Muscle layer of colon (tissue), 2 donors: Measurements from ENCODE around the gene LCE3D.
"Not testable (repeated sequence)": the region's sequence is repeated elsewhere in the genome, so short reads cannot be mapped to it uniquely, and the experiment has no call there.

Experiments used
- H3K27ac ChIP-seq: one replicate; pipeline ENCODE4 v1.7.0; 2013; ENCODE audit warnings: low read depth, mild to moderate bottlenecking, low read length, moderate library complexity
- H3K27me3 ChIP-seq, 2 donors: one replicate each; pipeline ENCODE4 v1.7.0; 2013; ENCODE audit warnings: low read length in 2 of 2, mild to moderate bottlenecking in 2 of 2; ENCODE audit not compliant: insufficient read depth in 2 of 2, control insufficient read depth in 1 of 2
- H3K36me3 ChIP-seq: one replicate; pipeline ENCODE4 v1.7.0; 2013; ENCODE audit warnings: mild to moderate bottlenecking, low read length; ENCODE audit not compliant: insufficient read depth
- H3K4me1 ChIP-seq: one replicate; pipeline ENCODE4 v1.7.0; 2013; ENCODE audit warnings: mild to moderate bottlenecking, low read length; ENCODE audit not compliant: insufficient read depth
- H3K4me3 ChIP-seq, 2 donors: one replicate each; pipeline ENCODE4 v1.7.0; 2013; ENCODE audit warnings: low read length in 2 of 2, low read depth in 1 of 2, mild to moderate bottlenecking in 1 of 2, moderate library complexity in 1 of 2
- H3K9ac ChIP-seq: one replicate; pipeline ENCODE4 v1.7.0; 2013; ENCODE audit warnings: low read length
- H3K9me3 ChIP-seq: one replicate; pipeline ENCODE4 v1.7.0; 2013; ENCODE audit warnings: mild to moderate bottlenecking, low read length
- donor health status: abdominal sarcoma.
- donor health status: Adenocarcinoma of cecum.

The LCE3D gene

GRCh38 chr1:152580433-152580832, at the start of gene LCE3D:
Gene LCE3D (minus strand): TSS chr1:152580516. CDS start chr1:152579936, 580 bp downstream.
- Histone ChIP-seq H3K9ac (no peak within 1 kb of the TSS), H3K27me3 (no peaks in the 10 kb centered on the region), H3K9me3 (no peaks in the 10 kb centered on the region), H3K4me3 (no peak within 1 kb of the TSS), H3K4me1 (no peaks in the 10 kb centered on the region), H3K27ac (no peak within 1 kb of the TSS), H3K36me3 (no peaks in the 10 kb centered on the region)

GRCh38 chr1:152626744-152627143, 46.4 kb upstream of the LCE3D start:
- Histone ChIP-seq H3K27me3 (no peaks in the 10 kb centered on the region), H3K27ac (no peak overlapping the region)

GRCh38 chr1:152623203-152623844, 43.0 kb upstream of the LCE3D start:
- Histone ChIP-seq H3K27ac (no peak overlapping the region), H3K9me3 (no peaks in the 10 kb centered on the region), H3K9ac (no peak overlapping the region), H3K4me3 (no peak overlapping the region), H3K36me3 (no peaks in the 10 kb centered on the region), H3K4me1 (no peaks in the 10 kb centered on the region), H3K27me3 (no peaks in the 10 kb centered on the region)

More at GRCh38 chr1:152626744-152627143, 46.4 kb upstream of the LCE3D start:
- Histone ChIP-seq H3K36me3 (no peaks in the 10 kb centered on the region), H3K4me1 (no peaks in the 10 kb centered on the region), H3K9me3 (no peaks in the 10 kb centered on the region), H3K9ac (no peak overlapping the region), H3K4me3 (no peak overlapping the region)

GRCh38 chr1:152622803-152623202, 42.5 kb upstream of the LCE3D start, which contains the start of gene LCE3A:
Gene LCE3A (minus strand): TSS chr1:152623103. CDS start chr1:152623103, 0 bp downstream.
- H3K9me3 ChIP-seq = no peaks in the 10 kb centered on the region
- H3K4me3 ChIP-seq = no peak within 1 kb of the TSS
- no peaks in the 10 kb centered on the region for H3K4me1 ChIP-seq
- no peaks in the 10 kb centered on the region for H3K36me3 ChIP-seq
- no peak within 1 kb of the TSS for H3K27ac ChIP-seq
- no peak within 1 kb of the TSS for H3K9ac ChIP-seq
- H3K27me3 ChIP-seq = no peaks in the 10 kb centered on the region

GRCh38 chr1:152621993-152622392, 41.7 kb upstream of the LCE3D start:
- no peaks in the 10 kb centered on the region for H3K27me3 ChIP-seq
- H3K36me3 ChIP-seq = no peaks in the 10 kb centered on the region
- H3K9ac ChIP-seq = no peak overlapping the region
- H3K4me1 ChIP-seq = no peaks in the 10 kb centered on the region
- no peak overlapping the region for H3K27ac ChIP-seq
- no peaks in the 10 kb centered on the region for H3K9me3 ChIP-seq
- H3K4me3 ChIP-seq = no peak overlapping the region

- H3K27ac ChIP-seq = no peak within 1 kb of the TSS
- H3K9ac ChIP-seq = no peak within 1 kb of the TSS
- no peaks in the 10 kb centered on the region for H3K4me1 ChIP-seq
- no peaks in the 10 kb centered on the region for H3K36me3 ChIP-seq
- H3K4me3 ChIP-seq = no peak within 1 kb of the TSS
- no peaks in the 10 kb centered on the region for H3K27me3 ChIP-seq
- H3K9me3 ChIP-seq = no peaks in the 10 kb centered on the region
Observed at GRCh38 chr1:152613511-152613910, 33.2 kb upstream of the LCE3D start, which contains the start of gene LCE3B. Gene LCE3B (plus strand): TSS chr1:152613811. CDS start chr1:152613811, 0 bp downstream.

GRCh38 chr1:152599934-152600333, 19.6 kb upstream of the LCE3D start, which contains the start of gene LCE3C:
Gene LCE3C (plus strand): TSS chr1:152600234. CDS start chr1:152600732, 498 bp downstream.
- H3K9ac ChIP-seq = no peak within 1 kb of the TSS
- no peaks in the 10 kb centered on the region for H3K9me3 ChIP-seq
- H3K4me1 ChIP-seq = no peaks in the 10 kb centered on the region
- H3K27me3 ChIP-seq = no peaks in the 10 kb centered on the region
- no peaks in the 10 kb centered on the region for H3K36me3 ChIP-seq
- H3K27ac ChIP-seq = no peak within 1 kb of the TSS
- H3K4me3 ChIP-seq = no peak within 1 kb of the TSS

GRCh38 chr1:152596986-152597385, 16.7 kb upstream of the LCE3D start:
- Histone ChIP-seq H3K9me3 (no peaks in the 10 kb centered on the region), H3K27me3 (no peaks in the 10 kb centered on the region), H3K9ac (no peak overlapping the region), H3K36me3 (no peaks in the 10 kb centered on the region), H3K27ac (no peak overlapping the region), H3K4me3 (no peak overlapping the region), H3K4me1 (no peaks in the 10 kb centered on the region)

GRCh38 chr1:152585586-152585985, 5.3 kb upstream of the LCE3D start:
- no peak overlapping the region for H3K27ac ChIP-seq
- no peaks in the 10 kb centered on the region for H3K27me3 ChIP-seq
- no peak overlapping the region for H3K4me3 ChIP-seq
- no peaks in the 10 kb centered on the region for H3K36me3 ChIP-seq
- H3K9ac ChIP-seq = no peak overlapping the region
- H3K4me1 ChIP-seq = no peaks in the 10 kb centered on the region
- H3K9me3 ChIP-seq = no peaks in the 10 kb centered on the region

- Histone ChIP-seq H3K9me3 (no peaks in the 10 kb centered on the region), H3K4me3 (no peak overlapping the region), H3K27me3 (no peaks in the 10 kb centered on the region), H3K36me3 (no peaks in the 10 kb centered on the region), H3K9ac (no peak overlapping the region), H3K27ac (no peak overlapping the region), H3K4me1 (no peaks in the 10 kb centered on the region)
Observed at GRCh38 chr1:152582647-152583046, 2.3 kb upstream of the LCE3D start.

GRCh38 chr1:152579526-152579925, 790 bp downstream of the LCE3D start:
- H3K36me3 ChIP-seq, H3K4me1 ChIP-seq, H3K4me3 ChIP-seq, H3K9ac ChIP-seq, H3K27me3 ChIP-seq, H3K9me3 ChIP-seq, H3K27ac ChIP-seq: not testable (repeated sequence)

GRCh38 chr1:152577168-152577567, 3.1 kb downstream of the LCE3D start:
- Histone ChIP-seq H3K9ac (no peak overlapping the region), H3K27me3 (no peaks in the 10 kb centered on the region), H3K27ac (no peak overlapping the region), H3K4me3 (no peak overlapping the region), H3K4me1 (no peaks in the 10 kb centered on the region), H3K36me3 (no peaks in the 10 kb centered on the region), H3K9me3 (no peaks in the 10 kb centered on the region)
